Erythroblast (primary cell): ENCODE data around the gene PSMB2.

Experiments used
- GATA1 ChIP-seq: IDR thresholded peaks from 2 replicates; pipeline ENCODE4 v1.6.1; 2011; ENCODE audit warnings: low read depth, mild to moderate bottlenecking, control low read depth, low read length, moderate library complexity
- POLR2A ChIP-seq: IDR thresholded peaks from 2 replicates; pipeline ENCODE4 v1.6.1; 2011; ENCODE audit warnings: mild to moderate bottlenecking, low read length

DNA sequence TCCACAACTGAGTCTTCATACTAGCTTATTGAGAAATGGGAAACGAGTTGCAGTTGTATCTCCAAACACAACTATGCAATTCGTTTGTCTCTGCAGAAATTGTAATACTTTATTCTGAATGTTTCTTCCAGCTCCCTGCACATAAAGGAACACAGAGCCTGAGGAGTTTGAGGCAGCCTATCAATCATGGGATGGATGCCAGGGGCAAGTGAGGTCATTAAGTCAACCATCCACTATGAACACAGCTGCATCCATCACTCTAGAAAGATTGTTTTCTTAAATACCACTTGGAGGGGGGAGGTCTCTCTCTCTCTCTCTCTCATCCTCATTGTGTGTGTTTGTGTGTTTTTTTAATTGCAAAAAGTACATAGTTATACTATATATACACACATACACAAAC lies 2.9 kb upstream of the PSMB2 start:
- no peak for TF ChIP-seq POLR2A
- no peak for TF ChIP-seq GATA1
